Astrocyte of the cerebellum (primary cell): Measurements from ENCODE around the gene CXCL17.

Source experiments
- DNase-seq: peaks from one replicate; pipeline ENCODE4 v3.0.0-alpha.2; 2011; ENCODE audit warnings: low read depth
- H3K4me3 ChIP-seq: 2 replicates; pipeline ENCODE4 v1.5.1; 2011; ENCODE audit warnings: mild to moderate bottlenecking, low read depth, low read length, moderate library complexity
- CTCF ChIP-seq: IDR thresholded peaks from 2 replicates; pipeline ENCODE4 v1.5.1; 2012; ENCODE audit warnings: low read length, low read depth, moderate library complexity, mild to moderate bottlenecking; ENCODE audit errors: missing control alignments
- in situ Hi-C: cut with HindIII; loops from 2 replicates; pipeline ENCODE4 v1.10.0; 2017; ENCODE audit warnings: low sequenced_read_pairs

Gene CXCL17

DNA sequence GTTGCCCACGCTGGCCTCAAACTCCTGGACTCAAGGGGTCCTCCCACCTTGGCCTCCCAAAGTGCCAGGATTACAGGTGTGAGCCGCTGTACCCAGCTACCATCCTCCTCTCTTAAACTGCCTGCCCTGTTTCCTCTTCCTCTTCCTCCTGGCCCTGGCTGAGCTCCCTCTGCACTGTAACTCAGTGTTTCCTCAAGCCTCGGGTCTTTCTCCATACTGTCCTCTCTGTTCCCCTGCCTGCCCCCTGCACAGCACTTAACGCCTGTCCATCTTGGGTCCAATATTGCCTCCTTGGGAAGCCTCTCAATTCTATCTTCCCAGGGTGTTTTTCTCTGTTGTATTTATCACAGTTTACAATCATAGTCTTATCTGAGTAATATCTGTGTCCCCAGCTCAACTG, 21.6 kb downstream of the CXCL17 start:
- no peak for TF ChIP-seq CTCF
- H3K4me3 ChIP-seq: no peak overlapping the region
- in situ Hi-C loops: no loop called here
- DNase-seq: no peak

DNA sequence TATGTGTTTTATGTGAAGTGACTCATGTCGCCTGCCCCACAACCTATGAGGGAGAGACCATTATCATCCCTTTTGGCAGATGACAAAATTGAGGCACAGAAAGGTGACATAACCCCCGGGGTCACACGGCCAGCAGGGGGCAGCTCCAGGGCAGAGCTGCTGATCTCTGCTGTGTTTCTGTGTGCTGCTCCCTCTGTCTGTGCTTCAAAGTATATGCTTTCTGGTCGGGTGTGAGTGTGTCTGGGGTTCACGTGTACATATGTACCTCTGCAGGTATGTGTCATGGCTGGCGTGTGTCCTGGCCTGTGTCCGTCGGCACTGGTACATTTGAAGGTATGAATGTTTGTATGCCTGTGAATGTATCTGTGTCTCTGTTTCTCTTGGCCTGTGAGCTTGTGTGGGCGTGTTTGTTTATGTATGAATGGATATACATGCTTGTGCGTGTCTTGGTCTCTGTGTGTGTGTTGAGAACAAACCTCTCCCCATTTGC, 22.6 kb downstream of the CXCL17 start:
- peak; percentile 44 for TF ChIP-seq CTCF
- in situ Hi-C loops: no loop called here
- H3K4me3 ChIP-seq: no peak overlapping the region
- DNase-seq: no peak

GRCh38 chr19:42419309-42419708, 23.4 kb downstream of the CXCL17 start:
- H3K4me3 ChIP-seq: no peak overlapping the region
- in situ Hi-C loops: no loop called here
- DNase-seq: no peak
- no peak for TF ChIP-seq CTCF

GRCh38 chr19:42412661-42413076, 30.1 kb downstream of the CXCL17 start:
- no peak for TF ChIP-seq CTCF
- no peak for DNase-seq
- H3K4me3 ChIP-seq: no peak overlapping the region
- in situ Hi-C loops: no loop called here

- no peak for TF ChIP-seq CTCF
- no peak overlapping the region for H3K4me3 ChIP-seq
- DNase-seq: no peak
- in situ Hi-C loops: no loop called here
Observed at GRCh38 chr19:42412227-42412626, 30.5 kb downstream of the CXCL17 start.

DNA sequence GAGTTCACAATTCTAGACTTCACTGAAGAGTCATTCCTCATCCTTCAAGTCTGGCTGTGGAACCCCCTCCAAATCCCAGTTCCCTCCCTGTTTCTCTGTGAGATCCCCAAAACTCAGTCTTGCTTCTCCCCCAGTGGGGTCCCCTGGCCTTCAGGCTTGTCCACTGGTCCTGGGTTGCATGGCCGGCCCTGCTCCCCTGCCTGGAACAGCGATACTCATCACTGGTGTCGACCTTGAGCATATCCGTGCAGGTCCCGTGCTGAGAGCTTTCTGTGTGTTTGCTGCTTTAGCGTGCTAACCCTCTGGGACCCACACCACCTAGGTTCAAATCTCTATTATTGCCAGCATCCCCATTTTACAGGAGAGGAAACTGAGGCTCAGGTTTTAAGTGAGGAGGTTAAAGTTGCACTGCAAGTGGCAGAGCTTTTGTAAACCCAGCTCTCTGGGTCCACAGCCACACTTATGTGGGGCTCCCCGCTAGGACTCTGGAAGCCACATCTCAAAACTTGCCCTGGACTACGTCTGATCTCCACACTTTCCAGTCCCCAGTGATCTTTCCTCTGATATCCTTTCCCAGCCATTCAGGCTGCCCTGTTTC, 31.1 kb downstream of the CXCL17 start:
- in situ Hi-C loops: no loop called here

More for the DNA sequence above, 31.1 kb downstream of the CXCL17 start:
- no peak for DNase-seq
- no peak overlapping the region for H3K4me3 ChIP-seq
- TF ChIP-seq CTCF: no peak
